Osteoblast (primary cell): ENCODE data around the gene ITPR1. TPM values are rescaled to one million over a fixed set of nuclear protein-coding genes. Genes with fewer than 3 reads are reported as not detected.
A peak's percentile ranks its signal among the peaks of the same experiment; 100 is the strongest.

ENCODE experiments used
- DNase-seq: peaks from one replicate; pipeline ENCODE4 v3.0.0; 2011; ENCODE audit warnings: low spot score, mixed read lengths; ENCODE audit not compliant: insufficient read length; ENCODE audit errors: missing footprints
- H2AFZ ChIP-seq: 2 replicates; pipeline ENCODE4 v1.6.0; 2011; ENCODE audit warnings: mild to moderate bottlenecking, low read length
- H3K27ac ChIP-seq: 2 replicates; pipeline ENCODE4 v1.5.1; 2011; ENCODE audit warnings: mild to moderate bottlenecking, low read depth, low read length, moderate library complexity
- H3K27me3 ChIP-seq: 2 replicates; pipeline ENCODE4 v1.6.0; 2012; ENCODE audit warnings: mild to moderate bottlenecking, control low read depth, inconsistent platforms, low read length, moderate library complexity; ENCODE audit not compliant: insufficient read depth
- H3K36me3 ChIP-seq: 2 replicates; pipeline ENCODE4 v1.5.1; 2011; ENCODE audit warnings: mild to moderate bottlenecking, low read length, control low read depth, moderate library complexity; ENCODE audit not compliant: insufficient read depth
- H3K4me1 ChIP-seq: 2 replicates; pipeline ENCODE4 v1.5.1; 2011; ENCODE audit warnings: mild to moderate bottlenecking, low read length, control low read depth, moderate library complexity; ENCODE audit not compliant: insufficient read depth
- H3K4me2 ChIP-seq: 2 replicates; pipeline ENCODE4 v1.6.0; 2011; ENCODE audit warnings: mild to moderate bottlenecking, low read length; ENCODE audit not compliant: insufficient read depth
- H3K4me3 ChIP-seq: fragments of 200-600 bp; sonication (generic); 3 replicates; pipeline ENCODE4 v1.5.1; 2012; ENCODE audit warnings: mild to moderate bottlenecking, low read length, inconsistent platforms; ENCODE audit not compliant: insufficient read depth
- H3K79me2 ChIP-seq: 2 replicates; pipeline ENCODE4 v1.6.0; 2012; ENCODE audit warnings: mild to moderate bottlenecking, low read length, control low read depth, inconsistent platforms; ENCODE audit not compliant: insufficient read depth
- H3K9me3 ChIP-seq: 2 replicates; pipeline ENCODE4 v1.5.1; 2011; ENCODE audit warnings: low read depth, low read length, control low read depth
- H4K20me1 ChIP-seq: 2 replicates; pipeline ENCODE4 v1.6.0; 2012; ENCODE audit warnings: mild to moderate bottlenecking, low read length, control low read depth; ENCODE audit not compliant: insufficient read depth
- CTCF ChIP-seq: IDR thresholded peaks from 2 replicates; pipeline ENCODE4 v1.5.1; 2011; ENCODE audit warnings: mild to moderate bottlenecking, low read depth, low read length, moderate library complexity; ENCODE audit errors: extremely low read depth
- total RNA-seq: library from RNA; depleted of rRNA; stranded (reverse); fragments of >200 nt; gene quantifications from 2 replicates; pipeline ENCODE4 v1.2.3, GENCODE V29; 2012

Gene ITPR1
- total RNA-seq, 1 donor: 16.6 TPM

DNA sequence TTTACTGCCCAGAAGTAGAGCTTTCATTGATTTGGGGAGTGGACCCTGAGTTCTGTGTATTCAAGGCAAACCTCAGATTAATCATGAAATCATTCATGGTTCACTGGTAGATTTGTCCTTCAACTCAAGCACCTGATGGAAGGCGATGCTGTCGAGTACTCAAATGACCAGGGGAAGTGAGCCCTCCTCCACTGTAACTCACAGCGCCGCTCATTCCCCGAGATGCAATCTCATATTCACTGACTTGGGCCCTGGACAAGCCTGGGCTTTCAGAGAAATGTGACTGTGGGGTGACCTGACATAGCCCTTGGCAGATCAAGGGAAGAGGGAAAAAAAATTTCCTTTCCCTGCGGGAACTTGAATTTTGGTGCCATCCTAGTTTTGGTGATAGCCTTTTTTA lies 329.4 kb downstream of the ITPR1 start:
- Histone ChIP-seq H3K27me3 (no peaks in the 10 kb centered on the region), H3K9me3 (no peaks in the 10 kb centered on the region), H4K20me1 (no peaks in the 10 kb centered on the region), H3K36me3 (no peaks in the 10 kb centered on the region), H2AFZ (no peak overlapping the region), H3K27ac (no peak overlapping the region), H3K4me2 (no peak overlapping the region), H3K4me3 (no peak overlapping the region), H3K79me2 (no peaks in the 10 kb centered on the region), H3K4me1 (peaks cover 13% of the 10 kb centered on the region)
- TF ChIP-seq CTCF: no peak
- DNase-seq: no peak

- TF ChIP-seq CTCF: no peak
- Histone ChIP-seq H2AFZ (no peak overlapping the region), H3K27ac (no peak overlapping the region), H3K4me1 (peaks cover 13% of the 10 kb centered on the region), H4K20me1 (no peaks in the 10 kb centered on the region), H3K9me3 (no peaks in the 10 kb centered on the region), H3K4me2 (no peak overlapping the region), H3K36me3 (no peaks in the 10 kb centered on the region), H3K27me3 (no peaks in the 10 kb centered on the region), H3K79me2 (no peaks in the 10 kb centered on the region), H3K4me3 (no peak overlapping the region)
- DNase-seq: no peak
Measured at GRCh38 chr3:4823385-4823784, 330.2 kb downstream of the ITPR1 start.

GRCh38 chr3:4823986-4824925 lies 331.1 kb downstream of the ITPR1 start:
- no peaks in the 10 kb centered on the region for H3K9me3 ChIP-seq
- peaks cover 13% of the 10 kb centered on the region for H3K4me1 ChIP-seq
- no peak overlapping the region for H2AFZ ChIP-seq
- TF ChIP-seq CTCF: no peak
- no peaks in the 10 kb centered on the region for H3K27me3 ChIP-seq
- H3K79me2 ChIP-seq: no peaks in the 10 kb centered on the region
- peak overlapping the region; percentile 16 for H3K4me2 ChIP-seq
- H3K36me3 ChIP-seq: no peaks in the 10 kb centered on the region
- no peak overlapping the region for H3K27ac ChIP-seq
- no peak overlapping the region for H3K4me3 ChIP-seq
- H4K20me1 ChIP-seq: no peaks in the 10 kb centered on the region
- no peak for DNase-seq

GRCh38 chr3:4824926-4825325 lies 331.8 kb downstream of the ITPR1 start:
- Histone ChIP-seq H3K36me3 (no peaks in the 10 kb centered on the region), H3K4me1 (peaks cover 13% of the 10 kb centered on the region), H3K4me3 (no peak overlapping the region), H2AFZ (no peak overlapping the region), H4K20me1 (no peaks in the 10 kb centered on the region), H3K79me2 (no peaks in the 10 kb centered on the region), H3K27ac (no peak overlapping the region), H3K9me3 (no peaks in the 10 kb centered on the region), H3K27me3 (no peaks in the 10 kb centered on the region), H3K4me2 (peak overlapping the region; percentile 16)
- DNase-seq: peak; percentile 93
- TF ChIP-seq CTCF: no peak
